ENCODE data around the gene DAB1. TPM values are rescaled to one million over a fixed set of nuclear protein-coding genes. Genes with fewer than 3 reads are reported as not detected.

Gene DAB1
- total RNA-seq, 1 donor from 2014 or later: 0.25 TPM

- Histone ChIP-seq H3K4me3 (ENCODE audit: low read depth, low read length) (no peak overlapping the region), H3K27me3 (ENCODE audit: control insufficient read depth, insufficient read depth, low read length) (no peaks in the 10 kb centered on the region), H3K36me3 (ENCODE audit: control insufficient read depth, insufficient read depth, low read length) (no peaks in the 10 kb centered on the region)
- TF ChIP-seq CTCF (IDR thresholded peaks at IDR 0.05; ENCODE audit: insufficient read depth, low read length, poor library complexity, severe bottlenecking): no peak
- DNase-seq (ENCODE audit: low read depth): no peak
These were observed 290.2 kb downstream of the DAB1 start for GRCh38 chr1:57133686-57134085.

GRCh38 chr1:57132993-57133622 is 290.8 kb downstream of the DAB1 start:
- no peaks in the 10 kb centered on the region for H3K36me3 ChIP-seq (ENCODE audit: control insufficient read depth, insufficient read depth, low read length)
- TF ChIP-seq CTCF (IDR thresholded peaks at IDR 0.05; ENCODE audit: insufficient read depth, low read length, poor library complexity, severe bottlenecking): no peak
- no peak overlapping the region for H3K4me3 ChIP-seq (ENCODE audit: low read depth, low read length)
- H3K27me3 ChIP-seq (ENCODE audit: control insufficient read depth, insufficient read depth, low read length): no peaks in the 10 kb centered on the region
- DNase-seq (ENCODE audit: low read depth): no peak

- DNase-seq (ENCODE audit: low read depth): no peak
- TF ChIP-seq CTCF (IDR thresholded peaks at IDR 0.05; ENCODE audit: insufficient read depth, low read length, poor library complexity, severe bottlenecking): no peak
- Histone ChIP-seq H3K4me3 (ENCODE audit: low read depth, low read length) (no peak overlapping the region), H3K27me3 (ENCODE audit: control insufficient read depth, insufficient read depth, low read length) (no peaks in the 10 kb centered on the region), H3K36me3 (ENCODE audit: control insufficient read depth, insufficient read depth, low read length) (no peaks in the 10 kb centered on the region)
These were observed 292.0 kb downstream of the DAB1 start for GRCh38 chr1:57131701-57132394.

- H3K4me3 ChIP-seq (ENCODE audit: low read depth, low read length): no peak overlapping the region
- no peak for DNase-seq (ENCODE audit: low read depth)
- H3K36me3 ChIP-seq (ENCODE audit: control insufficient read depth, insufficient read depth, low read length): no peaks in the 10 kb centered on the region
- no peaks in the 10 kb centered on the region for H3K27me3 ChIP-seq (ENCODE audit: control insufficient read depth, insufficient read depth, low read length)
- TF ChIP-seq CTCF (IDR thresholded peaks at IDR 0.05; ENCODE audit: insufficient read depth, low read length, poor library complexity, severe bottlenecking): no peak
These were observed 292.6 kb downstream of the DAB1 start for GRCh38 chr1:57131257-57131656.

GRCh38 chr1:57129865-57130264 is 294.0 kb downstream of the DAB1 start:
- DNase-seq (ENCODE audit: low read depth): no peak
- no peaks in the 10 kb centered on the region for H3K27me3 ChIP-seq (ENCODE audit: control insufficient read depth, insufficient read depth, low read length)
- no peak for TF ChIP-seq CTCF (IDR thresholded peaks at IDR 0.05; ENCODE audit: insufficient read depth, low read length, poor library complexity, severe bottlenecking)
- H3K4me3 ChIP-seq (ENCODE audit: low read depth, low read length): no peak overlapping the region
- H3K36me3 ChIP-seq (ENCODE audit: control insufficient read depth, insufficient read depth, low read length): no peaks in the 10 kb centered on the region

- no peak for TF ChIP-seq CTCF (IDR thresholded peaks at IDR 0.05; ENCODE audit: insufficient read depth, low read length, poor library complexity, severe bottlenecking)
- no peak for DNase-seq (ENCODE audit: low read depth)
- Histone ChIP-seq H3K27me3 (ENCODE audit: control insufficient read depth, insufficient read depth, low read length) (no peaks in the 10 kb centered on the region), H3K4me3 (ENCODE audit: low read depth, low read length) (no peak overlapping the region), H3K36me3 (ENCODE audit: control insufficient read depth, insufficient read depth, low read length) (no peaks in the 10 kb centered on the region)
These were observed 295.9 kb downstream of the DAB1 start for GRCh38 chr1:57127976-57128375.

Data from kidney epithelial cell (primary cell).